Stimulated activated CD4-positive, alpha-beta T cell treated with anti-CD3 and anti-CD28 coated beads, Interleukin-12 subunit alpha, Interleukin-12 subunit beta, amount 100 ng/mL, for 24 hours (primary cell): ENCODE results near the gene TLE3.

ENCODE experiments used
- DNase-seq, 2 experiments: peaks; one replicate each; pipeline ENCODE4 v3.0.0-alpha.2; 2020; ENCODE audit warnings: low read depth in 2 of 2

TLE3 gene

GRCh38 chr15:70063261-70063925 is 34.3 kb downstream of the TLE3 start:
- DNase-seq: no peak

- DNase-seq: no peak
Observed at GRCh38 chr15:70062321-70062956, 35.3 kb downstream of the TLE3 start.

GRCh38 chr15:70061696-70062270 is 35.9 kb downstream of the TLE3 start:
- no peak for DNase-seq

GRCh38 chr15:70060993-70061305 is 36.8 kb downstream of the TLE3 start:
- no peak for DNase-seq

DNA sequence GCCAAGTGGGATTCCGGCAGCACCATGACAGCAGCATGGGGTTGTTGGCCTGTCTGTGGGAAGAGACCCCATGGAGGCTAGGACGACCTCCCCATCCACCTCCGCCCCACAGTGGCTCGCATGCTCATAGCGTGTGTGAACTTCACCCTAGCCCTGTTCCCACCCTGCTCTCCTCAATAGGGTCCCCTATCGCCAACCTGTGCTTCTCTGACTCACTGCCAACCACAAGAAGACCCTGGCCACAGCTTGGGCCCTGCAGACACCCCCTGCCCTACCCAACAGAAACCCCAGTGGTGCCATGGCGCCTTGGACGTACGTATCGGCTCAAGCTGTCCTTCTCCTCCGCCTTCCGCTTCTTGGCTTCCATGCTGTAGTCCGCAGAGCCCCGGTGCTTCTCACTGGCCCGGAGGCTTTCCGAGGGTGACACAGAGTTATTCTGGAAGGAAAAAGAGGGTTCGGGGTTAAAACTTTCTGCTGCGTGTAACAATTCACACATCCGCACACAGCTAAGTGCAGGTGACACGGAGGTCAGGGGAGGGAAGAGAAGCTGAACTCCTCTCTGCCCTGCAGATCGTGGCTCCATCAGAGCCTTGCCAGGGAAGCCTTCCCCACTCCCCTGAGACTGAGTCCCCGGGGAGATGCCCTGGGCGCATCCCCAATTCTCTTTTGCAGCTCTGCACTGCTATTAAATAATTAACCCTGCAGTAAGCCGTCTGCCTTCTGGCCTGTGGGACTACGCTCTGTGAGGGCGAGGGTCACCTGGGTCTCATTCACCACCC is 37.3 kb downstream of the TLE3 start:
- DNase-seq: no peak

GRCh38 chr15:70059476-70060213 is 38.1 kb downstream of the TLE3 start:
- DNase-seq: no peak

DNA sequence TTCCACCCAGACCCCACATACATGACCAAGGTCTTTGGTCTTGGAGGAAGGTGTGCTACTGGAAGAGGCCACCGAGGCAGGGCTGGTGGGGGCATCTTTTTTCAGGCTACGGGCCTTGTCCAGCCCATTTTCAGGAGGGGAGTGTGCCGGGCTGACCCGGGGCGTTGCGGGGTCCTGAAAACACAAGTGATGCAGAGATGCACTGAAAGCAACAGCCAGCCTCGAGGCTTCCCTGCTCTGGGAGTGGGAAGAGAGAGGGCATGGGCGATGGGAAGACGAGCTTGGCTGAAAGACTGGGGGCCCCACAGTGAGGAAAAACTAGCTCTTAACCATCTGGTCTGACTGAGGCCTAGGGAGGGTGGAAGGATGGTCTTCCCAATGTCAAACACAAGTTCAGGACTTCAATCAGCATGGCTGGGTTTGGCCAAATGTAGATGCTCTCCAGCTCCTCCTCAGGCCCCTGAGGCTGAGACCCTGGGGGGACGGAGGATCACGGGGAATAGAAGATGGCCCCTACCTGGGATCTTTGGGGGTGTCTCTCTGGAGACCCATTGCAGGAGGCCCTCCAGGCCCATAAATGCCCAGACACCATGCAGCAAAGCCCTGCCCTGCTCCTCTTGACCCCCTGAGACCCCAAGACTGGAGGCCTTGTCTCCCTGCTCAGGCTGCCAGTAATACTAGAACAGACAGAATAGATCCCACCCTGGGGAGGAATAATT is 38.9 kb downstream of the TLE3 start:
- no peak for DNase-seq

GRCh38 chr15:70057931-70058641 is 39.6 kb downstream of the TLE3 start:
- DNase-seq: no peak

GRCh38 chr15:70056091-70056680 is 41.5 kb downstream of the TLE3 start:
- DNase-seq: no peak

- no peak for DNase-seq
Observed at GRCh38 chr15:70055601-70056051, 42.1 kb downstream of the TLE3 start.

GRCh38 chr15:70054884-70055387 is 42.8 kb downstream of the TLE3 start:
- DNase-seq: no peak

DNA sequence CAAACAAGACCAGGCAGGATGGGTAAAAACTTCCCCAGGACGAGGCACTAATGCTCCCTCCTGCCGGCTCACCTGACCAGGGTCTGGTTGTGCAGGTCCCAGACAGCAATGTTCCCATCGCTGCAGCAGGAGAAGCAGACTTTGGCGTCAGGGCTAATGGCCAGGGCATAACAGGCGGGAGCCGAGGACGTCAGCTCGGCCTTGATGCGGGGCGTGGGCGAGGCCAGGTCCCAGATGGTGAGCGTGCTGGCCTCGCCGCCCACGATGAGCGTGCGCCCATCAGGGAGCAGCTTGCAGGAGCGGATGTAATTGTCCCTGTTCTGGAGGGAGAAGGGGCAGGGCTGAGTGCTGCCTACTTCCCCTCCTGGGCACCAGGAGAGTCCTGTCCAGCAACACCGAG is 43.4 kb downstream of the TLE3 start:
- no peak for DNase-seq

DNA sequence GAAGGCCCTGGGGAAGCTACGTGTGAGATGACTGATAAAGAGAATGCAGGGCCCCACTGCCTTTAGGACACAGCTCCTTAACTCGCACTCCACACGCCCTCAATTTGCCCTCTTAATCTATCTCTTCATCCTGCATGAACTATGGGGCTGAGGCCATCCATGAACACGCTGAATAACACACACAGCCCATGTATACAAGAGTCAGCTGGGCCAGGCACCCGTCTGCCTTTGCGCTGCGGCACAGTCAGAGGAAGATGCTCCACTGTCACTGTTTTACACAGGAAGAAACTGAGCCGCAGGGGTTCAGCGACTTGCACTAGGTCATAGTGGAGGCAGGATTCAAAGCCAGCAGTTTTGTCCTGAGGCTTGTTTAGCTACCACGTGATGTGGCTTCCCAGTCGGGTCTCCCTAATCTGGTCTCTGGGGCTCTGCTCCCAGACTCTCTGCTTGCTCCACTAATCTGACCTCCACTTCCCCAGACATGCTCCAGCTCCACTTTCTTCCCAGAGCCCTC is 43.9 kb downstream of the TLE3 start:
- no peak for DNase-seq

DNA sequence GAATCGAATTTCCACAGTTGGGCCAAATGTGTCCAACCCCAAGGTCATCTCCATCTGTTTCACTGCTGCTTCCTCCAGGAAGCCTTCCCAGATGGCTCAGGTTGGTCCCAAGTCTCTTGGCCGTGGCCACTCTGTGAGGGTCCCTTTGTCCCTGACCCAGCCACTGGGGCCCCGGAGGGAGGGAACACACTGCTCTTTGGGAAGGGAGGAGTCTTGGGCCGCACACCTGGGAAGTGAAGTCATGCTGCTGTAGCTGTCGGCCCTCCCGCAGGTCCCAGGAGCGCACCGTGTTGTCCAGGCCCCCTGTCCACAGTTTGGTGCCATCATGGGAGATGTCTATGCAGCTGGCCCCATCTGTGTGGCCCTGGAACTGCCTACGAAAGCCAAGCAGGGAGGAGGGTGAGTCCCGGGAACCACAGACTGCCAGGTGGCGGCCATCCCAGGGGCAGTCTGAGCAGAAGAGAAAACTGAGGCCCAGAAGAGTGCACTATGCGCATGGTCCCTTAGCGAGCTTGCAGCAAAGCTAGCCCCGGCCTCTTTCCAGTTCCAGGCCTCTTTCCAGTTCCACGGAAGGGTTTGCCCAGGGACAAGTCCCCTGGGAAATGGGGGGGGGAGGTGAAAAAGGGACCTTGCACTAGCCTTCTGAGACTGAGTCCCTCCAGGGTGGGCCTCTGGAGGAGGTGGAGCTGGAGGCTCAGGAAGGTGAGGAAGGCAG is 44.6 kb downstream of the TLE3 start:
- no peak for DNase-seq

DNA sequence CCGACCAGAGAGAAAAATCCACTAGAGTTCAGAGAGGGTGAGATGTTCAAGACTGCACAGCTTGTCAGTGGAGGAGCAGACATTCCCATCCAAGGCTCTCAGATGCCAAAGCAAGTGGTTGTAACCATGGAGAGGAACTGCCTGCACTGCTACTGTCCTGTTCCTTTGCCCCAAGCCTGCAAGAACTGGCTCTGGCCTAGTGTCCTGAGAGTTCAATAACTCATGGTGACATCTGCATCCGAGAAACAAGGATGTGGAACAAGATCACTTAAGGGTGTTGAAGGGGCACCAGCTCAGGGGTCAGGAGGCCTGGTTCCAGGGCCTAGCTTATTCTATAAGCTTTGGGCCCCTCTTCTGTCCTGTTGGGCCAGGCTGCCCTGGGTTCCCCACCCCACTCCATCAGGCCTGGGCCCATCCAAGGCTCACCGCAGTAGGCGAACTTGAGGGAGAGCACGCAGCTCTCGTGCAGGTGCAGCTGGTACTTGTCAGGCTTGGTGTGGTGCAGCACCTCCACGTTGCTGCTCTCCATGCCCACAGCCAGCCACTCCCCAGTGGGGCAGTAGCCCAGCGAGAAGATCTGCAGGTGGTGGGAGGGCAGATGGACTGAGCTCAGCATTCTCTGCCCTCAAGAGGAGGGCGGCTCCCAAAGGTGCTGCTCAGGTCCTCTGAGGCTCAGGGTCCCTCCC is 45.6 kb downstream of the TLE3 start:
- no peak for DNase-seq

- DNase-seq: no peak
Observed at GRCh38 chr15:70050970-70051369, 46.7 kb downstream of the TLE3 start.

DNA sequence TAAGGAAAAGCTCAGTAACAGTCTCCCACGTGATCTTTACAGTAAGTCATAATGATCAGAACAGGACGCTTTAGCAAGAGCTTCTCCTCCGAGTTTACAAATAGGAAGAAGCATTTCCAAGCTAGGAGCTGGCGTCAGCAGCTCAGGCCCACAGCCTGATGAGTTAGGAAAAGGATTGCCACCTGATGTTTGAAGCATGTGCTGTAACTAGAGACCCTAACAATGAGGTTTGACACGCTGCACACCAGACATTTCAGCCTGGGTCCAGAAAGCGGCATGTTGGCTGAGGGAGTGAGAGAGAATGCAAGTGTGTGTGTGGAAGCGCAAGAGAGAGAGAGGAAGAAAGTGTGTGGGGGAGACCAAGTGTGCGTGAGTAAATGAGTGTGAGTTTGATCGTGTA is 47.3 kb downstream of the TLE3 start:
- no peak for DNase-seq

GRCh38 chr15:70049701-70050301 is 47.9 kb downstream of the TLE3 start:
- no peak for DNase-seq
